Measurements from ENCODE around the gene IL9.

DNA sequence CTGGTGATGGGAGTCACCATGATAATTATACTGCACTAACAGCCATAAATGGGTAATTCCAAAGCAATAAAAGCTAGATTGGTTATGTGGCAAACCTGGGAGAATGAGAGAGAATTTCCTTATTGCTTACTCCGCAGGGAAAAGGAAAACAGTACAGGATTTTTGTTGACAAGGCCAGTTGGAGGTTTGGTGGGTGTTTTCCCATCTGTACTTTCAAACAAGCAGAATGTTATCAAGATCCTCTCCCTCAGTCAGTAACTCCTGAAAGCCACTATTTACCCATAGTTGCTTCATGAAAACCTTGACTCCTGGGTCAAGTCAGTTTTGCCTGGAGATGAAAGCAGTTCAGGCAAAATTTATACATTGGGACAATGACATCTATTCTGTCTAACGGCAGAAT is 26.4 kb downstream of the IL9 start:
- TF ChIP-seq, protein P1, sequence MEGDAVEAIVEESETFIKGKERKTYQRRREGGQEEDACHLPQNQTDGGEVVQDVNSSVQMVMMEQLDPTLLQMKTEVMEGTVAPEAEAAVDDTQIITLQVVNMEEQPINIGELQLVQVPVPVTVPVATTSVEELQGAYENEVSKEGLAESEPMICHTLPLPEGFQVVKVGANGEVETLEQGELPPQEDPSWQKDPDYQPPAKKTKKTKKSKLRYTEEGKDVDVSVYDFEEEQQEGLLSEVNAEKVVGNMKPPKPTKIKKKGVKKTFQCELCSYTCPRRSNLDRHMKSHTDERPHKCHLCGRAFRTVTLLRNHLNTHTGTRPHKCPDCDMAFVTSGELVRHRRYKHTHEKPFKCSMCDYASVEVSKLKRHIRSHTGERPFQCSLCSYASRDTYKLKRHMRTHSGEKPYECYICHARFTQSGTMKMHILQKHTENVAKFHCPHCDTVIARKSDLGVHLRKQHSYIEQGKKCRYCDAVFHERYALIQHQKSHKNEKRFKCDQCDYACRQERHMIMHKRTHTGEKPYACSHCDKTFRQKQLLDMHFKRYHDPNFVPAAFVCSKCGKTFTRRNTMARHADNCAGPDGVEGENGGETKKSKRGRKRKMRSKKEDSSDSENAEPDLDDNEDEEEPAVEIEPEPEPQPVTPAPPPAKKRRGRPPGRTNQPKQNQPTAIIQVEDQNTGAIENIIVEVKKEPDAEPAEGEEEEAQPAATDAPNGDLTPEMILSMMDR (IDR thresholded peaks at IDR 0.05), result no peak
- no peak for TF ChIP-seq POLR2A (IDR thresholded peaks at IDR 0.05)

All from lower leg skin (tissue), 3 donors.